ENCODE measurements around the gene ATP11B. TPM values are rescaled to one million over a fixed set of nuclear protein-coding genes. Genes with fewer than 3 reads are reported as not detected.

The ATP11B gene
- total and polyA plus RNA-seq, 7 donors, result 4.0 to 23.9 (median 18.8) TPM

DNA sequence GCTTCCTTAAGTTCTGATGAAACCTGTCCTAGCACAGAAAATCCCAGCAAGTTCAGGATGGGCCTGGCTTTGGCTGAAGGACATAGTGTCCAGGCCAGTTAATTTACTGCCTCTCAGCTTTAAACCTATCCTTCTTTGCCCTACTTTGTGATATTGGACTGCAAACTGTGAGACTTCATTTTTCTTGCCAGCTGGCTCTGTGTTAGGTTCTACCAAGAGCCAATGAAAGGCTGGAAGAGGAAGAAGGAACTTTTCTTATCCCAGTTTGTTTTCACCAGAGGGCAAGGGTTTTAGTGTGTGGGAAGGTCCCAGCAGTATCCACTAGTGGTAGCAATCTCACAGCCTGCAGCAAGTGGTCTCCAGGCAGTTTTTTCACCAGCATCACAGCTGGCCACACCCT lies 168.9 kb downstream of the ATP11B start:
- Histone ChIP-seq H3K4me1 (peaks cover 62% of the 10 kb centered on the region), H3K27me3 (ENCODE audit: insufficient read depth in 3 of 3, low read length in 2 of 3) (no peaks in the 10 kb centered on the region), H3K36me3 (ENCODE audit: insufficient read depth in 1 of 2, low read depth in 1 of 2) (peaks cover 0 to 13% of the 10 kb centered on the region in 2 donors), H3K27ac (peak overlapping the region; percentile 20), H3K9me3 (no peaks in the 10 kb centered on the region), H3K4me3 (no peak overlapping the region)
- intact Hi-C loops (cut with DNase I), result no loop called here
- DNase-seq, result no peak
- TF ChIP-seq, protein P1, sequence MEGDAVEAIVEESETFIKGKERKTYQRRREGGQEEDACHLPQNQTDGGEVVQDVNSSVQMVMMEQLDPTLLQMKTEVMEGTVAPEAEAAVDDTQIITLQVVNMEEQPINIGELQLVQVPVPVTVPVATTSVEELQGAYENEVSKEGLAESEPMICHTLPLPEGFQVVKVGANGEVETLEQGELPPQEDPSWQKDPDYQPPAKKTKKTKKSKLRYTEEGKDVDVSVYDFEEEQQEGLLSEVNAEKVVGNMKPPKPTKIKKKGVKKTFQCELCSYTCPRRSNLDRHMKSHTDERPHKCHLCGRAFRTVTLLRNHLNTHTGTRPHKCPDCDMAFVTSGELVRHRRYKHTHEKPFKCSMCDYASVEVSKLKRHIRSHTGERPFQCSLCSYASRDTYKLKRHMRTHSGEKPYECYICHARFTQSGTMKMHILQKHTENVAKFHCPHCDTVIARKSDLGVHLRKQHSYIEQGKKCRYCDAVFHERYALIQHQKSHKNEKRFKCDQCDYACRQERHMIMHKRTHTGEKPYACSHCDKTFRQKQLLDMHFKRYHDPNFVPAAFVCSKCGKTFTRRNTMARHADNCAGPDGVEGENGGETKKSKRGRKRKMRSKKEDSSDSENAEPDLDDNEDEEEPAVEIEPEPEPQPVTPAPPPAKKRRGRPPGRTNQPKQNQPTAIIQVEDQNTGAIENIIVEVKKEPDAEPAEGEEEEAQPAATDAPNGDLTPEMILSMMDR (IDR thresholded peaks at IDR 0.05), result no peak
- ATAC-seq, result peak; percentile 57 to 89 (median 80)

DNA sequence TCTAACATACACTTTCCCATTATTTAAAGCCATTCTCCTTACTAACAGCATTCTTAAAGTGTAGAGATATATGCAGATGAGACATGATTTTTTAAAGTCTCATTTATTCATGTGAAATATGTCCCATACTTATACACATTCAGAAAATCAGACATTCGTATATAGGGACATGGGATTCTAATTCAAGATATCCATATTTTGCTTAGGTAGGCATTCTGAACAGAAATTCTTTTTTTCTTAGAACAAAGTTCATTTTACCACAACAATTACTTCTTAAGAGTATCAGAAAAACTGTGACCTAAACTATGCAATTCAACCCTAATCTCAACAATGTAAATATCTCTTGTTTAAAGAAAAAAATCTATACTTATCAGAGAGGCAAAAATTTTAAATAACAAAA lies 170.9 kb downstream of the ATP11B start:
- ATAC-seq (no peak), DNase-seq (no peak)
- intact Hi-C loops (cut with DNase I), result no loop called here
- H3K9me3 ChIP-seq, result no peaks in the 10 kb centered on the region
- H3K27ac ChIP-seq, result no peak overlapping the region
- TF ChIP-seq, protein P1 (IDR thresholded peaks at IDR 0.05), result no peak
- no peak overlapping the region for H3K4me3 ChIP-seq
- peaks cover 0 to 10% of the 10 kb centered on the region in 2 donors for H3K36me3 ChIP-seq (ENCODE audit: insufficient read depth in 1 of 2, low read depth in 1 of 2)
- WGBS, 3 donors, result 62 to 95% (median 65%) methylated on average over 1 of the region's 1 CpG
- H3K4me1 ChIP-seq, result peaks cover 65% of the 10 kb centered on the region
- no peaks in the 10 kb centered on the region for H3K27me3 ChIP-seq (ENCODE audit: insufficient read depth in 3 of 3, low read length in 2 of 3)

DNA sequence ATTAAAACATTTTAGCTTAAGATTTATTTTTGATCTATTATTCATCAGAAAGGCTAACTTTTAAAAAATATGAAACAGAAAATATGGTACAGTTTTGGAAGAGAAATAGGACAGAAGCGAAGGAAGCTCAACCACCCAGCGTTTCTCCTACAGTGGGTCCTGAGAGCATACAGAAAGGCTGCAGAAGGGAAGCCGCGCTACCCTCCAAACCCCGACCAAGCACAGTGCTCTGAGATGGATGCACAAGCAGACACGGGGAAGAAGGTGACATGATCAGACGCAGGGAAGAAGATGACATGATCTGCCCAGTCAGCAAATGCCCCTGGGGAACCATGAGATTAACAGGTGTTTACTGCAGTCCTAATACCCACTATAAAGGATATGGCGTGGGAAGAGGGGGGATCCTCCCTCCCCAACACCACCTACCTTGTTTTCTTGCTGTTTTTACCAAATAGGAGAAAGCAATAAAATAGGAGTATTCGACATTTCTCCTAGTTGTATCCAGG lies 172.6 kb downstream of the ATP11B start:
- Histone ChIP-seq H3K4me1 (peaks cover 52% of the 10 kb centered on the region), H3K27ac (peak overlapping the region; percentile 33), H3K9me3 (no peaks in the 10 kb centered on the region), H3K36me3 (ENCODE audit: insufficient read depth in 1 of 2, low read depth in 1 of 2) (peaks cover 0 to under 1% of the 10 kb centered on the region in 2 donors), H3K4me3 (no peak overlapping the region), H3K27me3 (ENCODE audit: insufficient read depth in 3 of 3, low read length in 2 of 3) (no peaks in the 10 kb centered on the region)
- no peak for ATAC-seq
- WGBS, 3 donors, result 67 to 84% (median 68%) methylated on average over 9 of the region's 9 CpGs
- intact Hi-C loops (cut with DNase I), result no loop called here
- DNase-seq, result no peak
- TF ChIP-seq, protein P1 (IDR thresholded peaks at IDR 0.05), result no peak

DNA sequence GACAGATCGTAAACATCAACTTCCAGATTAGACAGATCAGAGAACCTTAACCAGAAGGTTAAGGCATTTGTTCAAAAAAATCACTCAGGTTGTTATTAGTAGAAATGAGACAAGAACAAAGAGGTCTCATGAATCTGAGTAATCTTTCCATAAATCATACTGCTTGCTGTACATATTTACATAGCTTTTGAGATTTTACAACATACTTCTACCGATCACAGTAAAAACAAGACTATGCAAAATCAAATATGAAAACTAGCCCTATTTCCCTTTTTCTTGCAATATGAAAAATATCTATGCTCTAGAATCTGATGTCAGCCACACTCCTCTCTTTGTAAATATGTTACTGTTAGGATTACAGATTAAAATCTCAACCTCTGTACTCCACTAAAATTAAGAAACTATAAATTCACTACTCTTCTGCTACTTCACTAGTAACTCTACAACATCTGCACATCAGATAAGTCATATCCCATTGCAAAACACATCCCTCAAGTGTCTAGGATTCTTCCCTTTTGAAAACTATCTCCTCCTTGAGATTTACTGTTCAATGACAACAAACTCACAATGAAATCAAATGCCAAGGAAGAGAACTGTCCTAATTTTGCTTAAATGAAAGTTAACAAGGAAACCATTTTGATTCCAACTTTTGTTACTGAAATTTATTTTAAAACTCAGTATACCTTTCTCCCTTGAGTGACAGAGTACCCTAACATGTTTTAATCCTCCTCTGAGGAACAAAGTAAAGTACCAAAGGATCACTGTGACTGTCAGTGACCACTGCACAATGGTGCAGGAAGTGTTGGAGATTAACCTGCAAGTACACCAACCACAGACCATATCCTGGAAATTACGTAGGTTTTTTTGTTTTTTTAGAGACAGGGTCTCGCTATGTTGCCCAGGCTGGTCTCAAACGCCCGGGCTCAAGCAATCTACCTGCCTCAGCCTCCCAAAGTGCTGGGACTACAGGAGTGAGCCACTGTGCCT lies 174.2 kb downstream of the ATP11B start:
- peak overlapping the region; percentile 33 for H3K27ac ChIP-seq
- no peaks in the 10 kb centered on the region for H3K9me3 ChIP-seq
- TF ChIP-seq, protein P1 (IDR thresholded peaks at IDR 0.05), result no peak
- no peaks in the 10 kb centered on the region for H3K27me3 ChIP-seq (ENCODE audit: insufficient read depth in 3 of 3, low read length in 2 of 3)
- no peak overlapping the region for H3K4me3 ChIP-seq
- 81 to 89% (median 85%) methylated on average over 6 of the region's 6 CpGs for WGBS, 3 donors
- no peaks in the 10 kb centered on the region for H3K36me3 ChIP-seq (ENCODE audit: insufficient read depth in 1 of 2, low read depth in 1 of 2)
- ATAC-seq, result peak in 1 of 4 donors; percentile 30
- H3K4me1 ChIP-seq, result peaks cover 38% of the 10 kb centered on the region
- DNase-seq, result no peak
- intact Hi-C loops (cut with DNase I), result no loop called here
